H1 (cell line): Measurements from ENCODE around the gene DAAM1. TPM values are rescaled to one million over a fixed set of nuclear protein-coding genes. Genes with fewer than 3 reads are reported as not detected.

Experiments used
- CBX5 ChIP-seq: fragments of 300-800, 300-1000 bp; sonication (generic); IDR thresholded peaks from 2 replicates; pipeline ENCODE4 v1.7.1; 2016; ENCODE audit warnings: antibody characterized with exemption, low read length, low read depth
- POU5F1 ChIP-seq: IDR thresholded peaks from 2 replicates; pipeline ENCODE4 v1.6.1; 2011; ENCODE audit warnings: low read depth, mild to moderate bottlenecking, low read length, moderate library complexity
- RAD21 ChIP-seq, 2 experiments: IDR thresholded peaks in 1 of 2; conservative IDR thresholded peaks in 1 of 2; 2 replicates each; pipeline ENCODE4 v1.6.1; 2011; ENCODE audit warnings: low read depth in 2 of 2, low read length in 2 of 2, improper control_type of control experiment in 1 of 2, inconsistent platforms in 1 of 2, mild to moderate bottlenecking in 1 of 2, moderate library complexity in 1 of 2
- RFX5 ChIP-seq: IDR thresholded peaks from 2 replicates; pipeline ENCODE4 v1.6.1; 2011; ENCODE audit warnings: low read depth, low read length, improper control_type of control experiment, borderline replicate concordance
- SP2 ChIP-seq: IDR thresholded peaks from 2 replicates; pipeline ENCODE4 v1.6.1; 2012; ENCODE audit warnings: mild to moderate bottlenecking, low read length, inconsistent platforms
- SP4 ChIP-seq: IDR thresholded peaks from 2 replicates; pipeline ENCODE4 v1.6.1; 2012; ENCODE audit warnings: low read length, inconsistent platforms
- YY1 ChIP-seq: IDR thresholded peaks from 2 replicates; pipeline ENCODE4 v1.6.1; 2011; ENCODE audit warnings: low read depth, mild to moderate bottlenecking, low read length
- polyA plus RNA-seq, 7 experiments: library from polyadenylated mRNA; depleted of rRNA in 3 of 7; stranded (reverse) in 5 of 7; unstranded in 2 of 7; fragments of >200 nt in 5 of 7; fragments of 200-250 nt in 2 of 7; gene quantifications; 1 replicate in 5 of 7; 2 replicates in 1 of 7; 4 replicates in 1 of 7; pipeline versions ENCODE4 v1.2.1 to v1.2.3, GENCODE V29; 2011 to 2013; ENCODE audit warnings: missing spikeins in 2 of 7, mixed read lengths in 2 of 7
- total RNA-seq: library from RNA; stranded (reverse); fragmentation: NEBNext Ultra II Directional; extraction: Animal tissue kit (Norgen Biotek cat#: 25700); gene quantifications from 2 replicates; pipeline ENCODE4 v1.2.1, GENCODE V29; 2021
- TF ChIP-seq, protein P1 (sequence below): IDR thresholded peaks from 2 replicates; pipeline ENCODE4 v1.6.1; 2012; ENCODE audit warnings: inconsistent platforms

The DAAM1 gene
- total and polyA plus RNA-seq, 2 of the 8 experiments (the other 6 are each of a cell fraction or from before 2014, with no cell fraction given) = 5.0 to 44.9 TPM

DNA sequence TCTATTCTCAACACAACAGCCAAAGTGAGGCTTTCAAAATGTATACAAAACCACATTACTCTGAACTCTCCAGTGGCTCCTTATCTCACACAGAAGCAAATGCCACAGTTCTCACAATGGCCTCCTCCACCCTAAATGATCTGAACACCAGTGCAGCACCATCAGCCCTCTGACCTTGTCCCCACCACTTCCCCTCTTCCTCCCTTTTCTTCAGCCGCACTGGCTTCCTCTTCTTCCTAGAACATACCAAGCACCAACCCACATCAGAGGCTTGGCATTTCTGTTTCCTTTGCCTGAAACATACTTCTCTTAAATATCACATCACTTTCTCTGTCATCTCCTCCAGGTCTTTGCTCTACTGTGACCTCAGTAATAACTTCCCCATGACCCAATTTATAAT lies 210.4 kb downstream of the DAAM1 start (continued):
- TF ChIP-seq SP2 (no peak), CBX5 (no peak), YY1 (no peak), RAD21 (IDR thresholded peaks at IDR 0.05 in 1 of 2, conservative IDR thresholded peaks at IDR 0.05 in 1 of 2; ENCODE audit: low read depth in 2 of 2, low read length in 2 of 2) (no peak), POU5F1 (no peak), RFX5 (no peak), SP4 (no peak)
- TF ChIP-seq, protein P1, sequence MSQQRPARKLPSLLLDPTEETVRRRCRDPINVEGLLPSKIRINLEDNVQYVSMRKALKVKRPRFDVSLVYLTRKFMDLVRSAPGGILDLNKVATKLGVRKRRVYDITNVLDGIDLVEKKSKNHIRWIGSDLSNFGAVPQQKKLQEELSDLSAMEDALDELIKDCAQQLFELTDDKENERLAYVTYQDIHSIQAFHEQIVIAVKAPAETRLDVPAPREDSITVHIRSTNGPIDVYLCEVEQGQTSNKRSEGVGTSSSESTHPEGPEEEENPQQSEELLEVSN = no peak
- TF ChIP-seq, all 59 proteins: peak for 0
